C4-2B (cell line): ENCODE measurements around the gene AFF2.

ENCODE experiments used
- H3K27ac ChIP-seq: fragments of 450-650 bp; 2 replicates; pipeline ENCODE4 v1.5.1; 2017
- CTCF ChIP-seq: fragments of 450-650 bp; conservative IDR thresholded peaks from 2 replicates; pipeline ENCODE4 v1.5.1; 2017; ENCODE audit warnings: mild to moderate bottlenecking
- ZFX ChIP-seq: fragments of 450-650 bp; IDR thresholded peaks from 2 replicates; pipeline ENCODE4 v1.6.1; 2017

The AFF2 gene

DNA sequence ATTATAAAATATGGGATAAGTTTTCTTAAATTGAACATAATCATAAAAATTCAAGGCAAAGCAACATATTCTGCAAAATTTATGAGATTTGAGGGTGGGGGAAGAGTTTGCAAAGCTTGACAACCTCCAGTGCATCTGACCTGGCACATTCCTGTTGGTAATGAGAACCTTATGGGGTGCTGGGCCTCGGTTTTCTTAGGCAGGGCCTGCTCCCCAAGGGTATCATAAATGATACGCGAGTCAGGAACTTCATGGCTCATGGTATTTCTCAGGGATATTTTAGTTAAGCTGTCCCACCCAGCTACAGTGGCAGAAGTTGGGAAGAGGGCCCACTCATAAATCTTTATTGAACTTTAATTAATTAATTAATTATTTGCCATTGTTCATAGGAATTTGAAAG lies 13.2 kb downstream of the AFF2 start:
- no peak for TF ChIP-seq CTCF
- no peak for TF ChIP-seq ZFX
- no peak overlapping the region for H3K27ac ChIP-seq

- TF ChIP-seq ZFX (no peak), CTCF (no peak)
These were observed 16.8 kb downstream of the AFF2 start for GRCh38 chrX:148517176-148517575.

DNA sequence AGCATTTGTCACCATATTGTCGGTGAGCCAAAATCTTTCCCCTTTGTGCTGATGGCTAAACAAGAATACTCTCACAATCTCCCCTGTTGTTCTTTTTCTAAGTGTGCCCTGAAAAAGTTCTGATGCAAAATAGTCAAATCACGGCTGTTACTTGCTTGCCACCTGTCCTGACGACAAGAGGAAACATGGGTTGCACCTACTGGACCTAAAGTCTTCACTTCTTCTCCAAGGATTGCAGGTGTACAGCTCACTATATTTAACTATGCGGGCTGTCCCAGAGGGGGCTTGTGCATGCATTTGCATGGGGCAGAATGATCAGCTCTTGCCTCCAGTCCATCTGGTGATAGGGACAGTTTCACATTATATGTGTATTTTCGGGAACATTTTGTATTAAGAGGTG lies 21.6 kb downstream of the AFF2 start:
- TF ChIP-seq CTCF = no peak
- TF ChIP-seq ZFX = no peak
- H3K27ac ChIP-seq = no peak overlapping the region

More at GRCh38 chrX:148517176-148517575, 16.8 kb downstream of the AFF2 start:
- H3K27ac ChIP-seq = no peak overlapping the region

DNA sequence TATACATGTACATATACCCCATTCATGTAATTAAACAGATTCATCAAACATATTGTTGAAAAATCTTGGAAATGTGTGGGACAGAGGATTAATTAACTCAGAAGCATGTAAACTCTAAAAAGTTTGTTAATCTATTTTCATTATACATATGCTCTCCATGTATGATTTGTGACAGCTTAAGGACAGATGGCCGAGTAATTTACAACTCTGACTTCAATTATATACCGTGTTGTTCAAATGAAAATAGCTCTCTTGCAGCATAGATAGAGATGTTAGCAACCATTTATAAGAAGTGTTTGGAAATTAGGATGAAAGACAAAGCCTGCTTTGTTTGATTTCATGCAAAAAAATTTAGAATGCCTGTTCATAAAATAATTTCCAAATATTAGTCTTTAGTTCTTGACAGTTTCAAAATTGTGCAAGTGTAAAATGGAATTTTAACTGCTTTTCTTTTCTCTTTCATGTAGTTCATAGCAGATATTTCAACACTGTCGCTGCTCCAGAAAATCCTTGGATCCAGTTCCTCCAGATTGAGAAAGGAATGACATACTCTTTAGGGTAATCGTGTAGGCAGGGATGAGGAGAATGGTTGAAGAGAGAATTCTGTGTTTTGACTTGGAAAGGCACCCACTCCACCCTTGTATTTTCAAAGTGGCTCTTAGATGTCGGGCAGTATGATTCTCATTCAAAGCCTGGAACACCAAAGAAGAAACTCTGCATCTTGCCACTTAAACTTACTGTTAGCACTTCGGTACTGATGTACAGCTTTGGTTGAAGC lies 23.1 kb downstream of the AFF2 start:
- H3K27ac ChIP-seq = no peak overlapping the region

DNA sequence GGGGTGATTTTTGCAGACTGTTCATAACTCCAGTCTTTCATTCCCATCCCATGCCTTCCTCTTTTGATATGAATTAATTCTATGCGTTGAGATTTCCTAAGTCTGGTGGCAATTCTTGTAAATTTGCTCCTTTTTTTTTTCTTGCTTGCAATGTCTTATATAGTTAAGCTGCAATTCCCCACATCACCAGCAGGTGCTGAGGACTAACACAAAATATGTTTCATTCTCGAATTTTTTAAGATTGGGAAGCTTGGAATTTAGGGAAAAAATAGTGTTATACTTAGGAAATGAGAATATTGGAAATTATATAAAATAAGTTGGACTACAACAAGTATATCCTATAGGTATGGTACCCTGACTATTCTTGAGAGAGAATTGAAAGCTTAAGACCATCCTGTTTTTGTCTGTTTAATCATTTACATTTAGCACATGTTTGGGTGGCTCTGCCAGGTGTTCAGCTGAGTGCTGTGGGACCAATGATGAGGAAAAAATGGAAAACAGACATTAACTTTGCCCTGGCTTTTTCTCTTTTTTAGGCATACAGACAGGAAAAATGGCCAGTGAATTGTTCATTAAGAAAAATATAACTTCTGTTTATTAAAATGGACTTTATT lies 30.2 kb downstream of the AFF2 start:
- H3K27ac ChIP-seq = no peak overlapping the region
- TF ChIP-seq CTCF (peak; percentile 74), ZFX (no peak)

More for the DNA sequence above, 23.1 kb downstream of the AFF2 start:
- TF ChIP-seq CTCF (no peak), ZFX (no peak)

GRCh38 chrX:148534291-148534690 lies 33.9 kb downstream of the AFF2 start:
- TF ChIP-seq CTCF = no peak
- no peak for TF ChIP-seq ZFX
- H3K27ac ChIP-seq = no peak overlapping the region

GRCh38 chrX:148535639-148536038 lies 35.2 kb downstream of the AFF2 start:
- no peak for TF ChIP-seq CTCF
- no peak for TF ChIP-seq ZFX
- H3K27ac ChIP-seq = no peak overlapping the region
